Panc1 (cell line): ENCODE results near the gene ZNF587B. TPM values are rescaled to one million over a fixed set of nuclear protein-coding genes. Genes with fewer than 3 reads are reported as not detected.

Experiments
- ATAC-seq: fragments of 200-7000 bp; cut with Tn5 transposase; 2 replicates; pipeline ENCODE4 v1.9.1; 2020; ENCODE audit warnings: mild to moderate bottlenecking, moderate library complexity
- BruUV-seq: library from RNA; stranded (reverse); fragments of 400-500 nt; replicated peaks from 2 replicates; lab custom pipeline; 2021; lab: Mats Ljungman, UMichigan
- CTCF ChIA-PET: fragments of 300-600 bp; sonication (Branson Sonifier 250); formaldehyde crosslinking; loops from one replicate; lab custom pipeline; 2022; ENCODE audit warnings: antibody characterized with exemption; lab: Charles Lee
- POLR2A ChIA-PET: fragments of 300-600 bp; sonication (Branson Sonifier 250); formaldehyde crosslinking; loops from one replicate; lab custom pipeline; 2022; ENCODE audit warnings: antibody characterized with exemption; lab: Charles Lee
- DNase-seq: peaks from one replicate; pipeline ENCODE4 v3.0.0-alpha.2; 2010; ENCODE audit warnings: low read depth, low spot score
- H3K27ac ChIP-seq: 2 replicates; pipeline ENCODE4 v1.5.1; 2011; ENCODE audit warnings: mild to moderate bottlenecking, low read length, inconsistent platforms
- H3K27me3 ChIP-seq: fragments of 200-500 bp; sonication (Bioruptor generic); 2 replicates; pipeline ENCODE4 v1.6.0; 2014; ENCODE audit warnings: low read length, inconsistent platforms; ENCODE audit not compliant: control insufficient read depth, insufficient read depth
- H3K36me3 ChIP-seq: fragments of 200-500 bp; sonication (Bioruptor generic); 2 replicates; pipeline ENCODE4 v1.5.1; 2014; ENCODE audit warnings: inconsistent platforms, mild to moderate bottlenecking, low read length, moderate library complexity; ENCODE audit not compliant: control insufficient read depth, insufficient read depth
- H3K4me1 ChIP-seq: 2 replicates; pipeline ENCODE4 v1.5.1; 2011; ENCODE audit warnings: inconsistent platforms, mild to moderate bottlenecking, low read length, moderate library complexity; ENCODE audit not compliant: control insufficient read depth, insufficient read depth
- H3K4me3 ChIP-seq, 2 experiments: 2 replicates each; pipeline ENCODE4 v1.5.1; 2011 to 2012; ENCODE audit warnings: low read depth in 2 of 2, low read length in 2 of 2, mild to moderate bottlenecking in 2 of 2, inconsistent platforms in 1 of 2, moderate library complexity in 1 of 2
- H3K9me3 ChIP-seq: fragments of 200-500 bp; sonication (Bioruptor generic); 2 replicates; pipeline ENCODE4 v1.5.1; 2014; ENCODE audit warnings: low read depth, mild to moderate bottlenecking, inconsistent platforms, low read length, moderate library complexity; ENCODE audit not compliant: control insufficient read depth, insufficient read depth
- POLR2AphosphoS5 ChIP-seq: IDR thresholded peaks from 2 replicates; pipeline ENCODE4 v1.6.1; 2012; ENCODE audit warnings: mild to moderate bottlenecking, low read depth, low read length, moderate library complexity
- REST ChIP-seq, 2 experiments: IDR thresholded peaks; 2 replicates each; pipeline ENCODE4 v1.6.1; 2011 to 2012; ENCODE audit warnings: low read depth in 2 of 2, control low read depth in 1 of 2, low read length in 1 of 2, mild to moderate bottlenecking in 1 of 2, moderate library complexity in 1 of 2; ENCODE audit not compliant: insufficient read depth in 1 of 2
- SIN3A ChIP-seq: IDR thresholded peaks from 2 replicates; pipeline ENCODE4 v1.6.1; 2012; ENCODE audit warnings: low read depth, mild to moderate bottlenecking, low read length, moderate library complexity, borderline replicate concordance; ENCODE audit not compliant: insufficient read depth
- TCF7L2 ChIP-seq: IDR thresholded peaks from 2 replicates; pipeline ENCODE4 v1.6.1; 2011; ENCODE audit warnings: mild to moderate bottlenecking, low read depth, low read length, inconsistent platforms
- in situ Hi-C: cut with HindIII; loops from 2 replicates; pipeline ENCODE4 v1.10.0; 2016; ENCODE audit warnings: low sequenced_read_pairs, low pct_unique_long_range_greater_than_20kb
- intact Hi-C: fragments of 100-400 bp; cut with micrococcal nuclease; formaldehyde crosslinking; loops from one replicate; pipeline ENCODE4 v1.10.0; 2022; ENCODE audit not compliant: unreplicated experiment
- total RNA-seq: library from RNA; stranded (reverse); gene quantifications from one replicate; pipeline ENCODE4 v1.2.1, GENCODE V29; 2021; ENCODE audit not compliant: unreplicated experiment
- TF ChIP-seq, protein P1 (sequence below): fragments of 450-650 bp; IDR thresholded peaks from 2 replicates; pipeline ENCODE4 v1.5.1; 2017; ENCODE audit warnings: mild to moderate bottlenecking

Gene ZNF587B
- total RNA-seq, 1 experiment from 2014 or later: 17.6 TPM

DNA sequence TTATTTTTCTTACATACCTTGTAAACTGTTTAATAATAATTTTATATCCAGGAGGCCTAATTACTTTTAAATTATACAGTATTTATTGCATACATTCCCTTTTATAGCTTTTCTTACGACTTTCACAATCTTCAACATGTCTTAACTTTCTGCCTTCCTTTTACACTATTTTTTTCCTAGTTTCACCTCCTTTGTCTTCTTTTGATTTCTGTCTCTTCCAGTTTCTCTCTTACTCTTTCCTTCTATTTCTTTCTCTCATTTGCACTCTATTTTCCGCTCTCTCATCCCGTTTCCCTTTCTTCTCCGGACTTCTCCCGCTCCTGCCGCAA lies 26.9 kb upstream of the ZNF587B start:
- peaks cover 6% of the 10 kb centered on the region; the same call in 1 of the 2 replicates for H3K4me1 ChIP-seq
- DNase-seq (no peak), ATAC-seq (peak; percentile 73; the same call in 1 of the 2 replicates)
- ChIA-PET POLR2A (interaction anchor here (1.0 kb wide), 1 partner anchor 12 kb away, joined by 3 read pairs; no protein-coding TSS in a partner anchor), CTCF (interaction anchor here (0.6 kb wide), 1 partner anchor 132 kb away, joined by 7 read pairs; no protein-coding TSS in a partner anchor)
- H3K27ac ChIP-seq: peak overlapping the region; percentile 86
- H3K27me3 ChIP-seq: no peaks in the 10 kb centered on the region
- TF ChIP-seq SIN3A (no peak), REST (IDR thresholded peaks at IDR 0.05; ENCODE audit: insufficient read depth in 1 of 2, low read depth in 2 of 2, low read length in 1 of 2) (no peak), TCF7L2 (no peak), POLR2AphosphoS5 (no peak)
- TF ChIP-seq, protein P1, sequence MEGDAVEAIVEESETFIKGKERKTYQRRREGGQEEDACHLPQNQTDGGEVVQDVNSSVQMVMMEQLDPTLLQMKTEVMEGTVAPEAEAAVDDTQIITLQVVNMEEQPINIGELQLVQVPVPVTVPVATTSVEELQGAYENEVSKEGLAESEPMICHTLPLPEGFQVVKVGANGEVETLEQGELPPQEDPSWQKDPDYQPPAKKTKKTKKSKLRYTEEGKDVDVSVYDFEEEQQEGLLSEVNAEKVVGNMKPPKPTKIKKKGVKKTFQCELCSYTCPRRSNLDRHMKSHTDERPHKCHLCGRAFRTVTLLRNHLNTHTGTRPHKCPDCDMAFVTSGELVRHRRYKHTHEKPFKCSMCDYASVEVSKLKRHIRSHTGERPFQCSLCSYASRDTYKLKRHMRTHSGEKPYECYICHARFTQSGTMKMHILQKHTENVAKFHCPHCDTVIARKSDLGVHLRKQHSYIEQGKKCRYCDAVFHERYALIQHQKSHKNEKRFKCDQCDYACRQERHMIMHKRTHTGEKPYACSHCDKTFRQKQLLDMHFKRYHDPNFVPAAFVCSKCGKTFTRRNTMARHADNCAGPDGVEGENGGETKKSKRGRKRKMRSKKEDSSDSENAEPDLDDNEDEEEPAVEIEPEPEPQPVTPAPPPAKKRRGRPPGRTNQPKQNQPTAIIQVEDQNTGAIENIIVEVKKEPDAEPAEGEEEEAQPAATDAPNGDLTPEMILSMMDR: no peak
- TSS peak; percentile 62 for BruUV-seq
- intact Hi-C loops: no loop called here
- no peaks in the 10 kb centered on the region for H3K36me3 ChIP-seq
- in situ Hi-C loops: no loop called here
- H3K4me3 ChIP-seq: peak overlapping the region; percentile 49 to 76
- no peaks in the 10 kb centered on the region for H3K9me3 ChIP-seq

GRCh38 chr19:57803594-57804325 lies 26.3 kb upstream of the ZNF587B start:
- Histone ChIP-seq H3K27ac (peak overlapping the region; percentile 86), H3K27me3 (no peaks in the 10 kb centered on the region), H3K36me3 (no peaks in the 10 kb centered on the region), H3K9me3 (no peaks in the 10 kb centered on the region), H3K4me1 (peaks cover 6% of the 10 kb centered on the region; the same call in 1 of the 2 replicates), H3K4me3 (peak overlapping the region; percentile 49 to 76)
- ChIA-PET POLR2A (interaction anchor here (0.7 to 1.0 kb wide), 2 partner anchors 11 to 271 kb away, joined by 3 to 14 read pairs; no protein-coding TSS in a partner anchor), CTCF (interaction anchor here (0.6 to 0.7 kb wide), 2 partner anchors 10 to 132 kb away, joined by 5 to 7 read pairs; no protein-coding TSS in a partner anchor)
- DNase-seq (no peak), ATAC-seq (peak; percentile 77)
- intact Hi-C loops (no loop called here), in situ Hi-C loops (no loop called here)
- no TSS peak for BruUV-seq
- TF ChIP-seq TCF7L2 (no peak), POLR2AphosphoS5 (no peak), REST (IDR thresholded peaks at IDR 0.05; ENCODE audit: insufficient read depth in 1 of 2, low read depth in 2 of 2, low read length in 1 of 2) (no peak), SIN3A (no peak)
- TF ChIP-seq, protein P1: no peak
